Measurements from ENCODE around the gene ADAM22. TPM values are rescaled to one million over a fixed set of nuclear protein-coding genes. Genes with fewer than 3 reads are reported as not detected.

ADAM22 gene
- polyA plus RNA-seq, 1 donor from 2014 or later: 46.3 TPM

DNA sequence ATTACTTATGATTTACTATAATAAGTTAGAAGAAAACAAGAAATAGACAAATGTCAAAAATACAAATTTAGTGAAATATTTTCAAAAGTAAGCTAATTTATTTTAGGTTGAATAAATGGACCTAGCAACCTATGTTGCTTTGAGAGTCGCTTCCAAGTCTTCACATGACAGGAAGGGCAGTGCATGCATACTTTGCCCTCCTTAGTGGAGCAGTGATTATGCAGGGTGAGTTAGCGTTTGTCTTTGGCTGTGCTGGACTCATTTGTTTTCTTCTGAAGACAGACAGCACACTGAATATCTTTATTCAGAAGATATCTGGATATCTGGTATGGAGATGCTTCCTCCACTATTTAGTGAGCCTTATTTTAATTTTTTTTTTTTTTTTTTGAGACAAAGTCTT is 183.3 kb downstream of the ADAM22 start:
- Histone ChIP-seq H3K9me3 (ENCODE audit: low read length) (no peaks in the 10 kb centered on the region), H3K4me3 (ENCODE audit: low read length) (no peak overlapping the region), H3K9me2 (ENCODE audit: insufficient read depth, low read length) (no peaks in the 10 kb centered on the region), H3K27me3 (ENCODE audit: insufficient read depth, low read depth, low read length) (no peaks in the 10 kb centered on the region), H3K36me3 (ENCODE audit: insufficient read depth, low read length) (no peaks in the 10 kb centered on the region), H3K79me2 (replicated peaks; ENCODE audit: insufficient read depth, low read length) (no peaks in the 10 kb centered on the region), H4K20me1 (ENCODE audit: insufficient read depth) (no peaks in the 10 kb centered on the region), H3F3A (ENCODE audit: insufficient read depth, low read length, poor library complexity, severe bottlenecking) (no peaks in the 10 kb centered on the region), H2AFZ (ENCODE audit: low read depth, low read length) (no peak overlapping the region), H3K9ac (ENCODE audit: low read length) (no peak overlapping the region), H3K4me2 (ENCODE audit: low read length) (no peak overlapping the region), H3K27ac (ENCODE audit: low read length) (no peak overlapping the region)
- no peak for TF ChIP-seq EZH2 (IDR thresholded peaks at IDR 0.05; ENCODE audit: borderline replicate concordance, insufficient read depth, low read length, poor library complexity, severe bottlenecking)
- TF ChIP-seq RAD21 (conservative IDR thresholded peaks at IDR 0.05): no peak
- TF ChIP-seq EP300 (conservative IDR thresholded peaks at IDR 0.05; ENCODE audit: poor library complexity, severe bottlenecking): no peak

DNA sequence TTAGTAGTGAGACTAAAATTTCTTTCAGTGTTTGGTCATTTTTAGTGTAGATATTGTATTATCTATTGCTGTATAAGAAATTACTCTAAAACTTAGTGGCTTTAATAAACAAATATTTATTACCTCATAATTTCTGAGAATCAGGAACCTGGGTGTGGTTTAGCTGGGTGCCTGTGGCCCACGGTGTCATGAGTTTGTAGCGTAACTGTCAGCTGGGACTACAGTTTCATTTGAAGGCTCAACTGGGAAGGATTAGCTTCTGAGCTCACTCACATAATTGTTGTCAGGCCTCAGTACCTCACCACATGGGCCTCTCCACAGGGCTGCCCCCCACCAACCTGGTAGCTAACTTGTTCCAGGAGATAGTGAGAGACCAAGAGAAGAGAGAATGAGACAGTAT is 187.3 kb downstream of the ADAM22 start:
- H3K4me2 ChIP-seq (ENCODE audit: low read length): no peak overlapping the region
- H3K9ac ChIP-seq (ENCODE audit: low read length): no peak overlapping the region
- no peaks in the 10 kb centered on the region for H3K27me3 ChIP-seq (ENCODE audit: insufficient read depth, low read depth, low read length)
- no peak overlapping the region for H3K4me3 ChIP-seq (ENCODE audit: low read length)
- no peaks in the 10 kb centered on the region for H4K20me1 ChIP-seq (ENCODE audit: insufficient read depth)
- no peak overlapping the region for H3K27ac ChIP-seq (ENCODE audit: low read length)
- no peaks in the 10 kb centered on the region for H3K79me2 ChIP-seq (replicated peaks; ENCODE audit: insufficient read depth, low read length)
- H3F3A ChIP-seq (ENCODE audit: insufficient read depth, low read length, poor library complexity, severe bottlenecking): no peaks in the 10 kb centered on the region
- no peak overlapping the region for H2AFZ ChIP-seq (ENCODE audit: low read depth, low read length)
- H3K36me3 ChIP-seq (ENCODE audit: insufficient read depth, low read length): no peaks in the 10 kb centered on the region
- H3K9me3 ChIP-seq (ENCODE audit: low read length): no peaks in the 10 kb centered on the region
- TF ChIP-seq MXI1 (conservative IDR thresholded peaks at IDR 0.05; ENCODE audit: poor library complexity, severe bottlenecking) (no peak), POLR2AphosphoS5 (IDR thresholded peaks at IDR 0.05) (no peak), SMC3 (conservative IDR thresholded peaks at IDR 0.05; ENCODE audit: poor library complexity) (no peak), EZH2 (IDR thresholded peaks at IDR 0.05; ENCODE audit: borderline replicate concordance, insufficient read depth, low read length, poor library complexity, severe bottlenecking) (no peak), EP300 (conservative IDR thresholded peaks at IDR 0.05; ENCODE audit: poor library complexity, severe bottlenecking) (no peak), RAD21 (conservative IDR thresholded peaks at IDR 0.05) (no peak), TAF1 (IDR thresholded peaks at IDR 0.05; ENCODE audit: low read depth) (no peak)
- TF ChIP-seq, protein P1, sequence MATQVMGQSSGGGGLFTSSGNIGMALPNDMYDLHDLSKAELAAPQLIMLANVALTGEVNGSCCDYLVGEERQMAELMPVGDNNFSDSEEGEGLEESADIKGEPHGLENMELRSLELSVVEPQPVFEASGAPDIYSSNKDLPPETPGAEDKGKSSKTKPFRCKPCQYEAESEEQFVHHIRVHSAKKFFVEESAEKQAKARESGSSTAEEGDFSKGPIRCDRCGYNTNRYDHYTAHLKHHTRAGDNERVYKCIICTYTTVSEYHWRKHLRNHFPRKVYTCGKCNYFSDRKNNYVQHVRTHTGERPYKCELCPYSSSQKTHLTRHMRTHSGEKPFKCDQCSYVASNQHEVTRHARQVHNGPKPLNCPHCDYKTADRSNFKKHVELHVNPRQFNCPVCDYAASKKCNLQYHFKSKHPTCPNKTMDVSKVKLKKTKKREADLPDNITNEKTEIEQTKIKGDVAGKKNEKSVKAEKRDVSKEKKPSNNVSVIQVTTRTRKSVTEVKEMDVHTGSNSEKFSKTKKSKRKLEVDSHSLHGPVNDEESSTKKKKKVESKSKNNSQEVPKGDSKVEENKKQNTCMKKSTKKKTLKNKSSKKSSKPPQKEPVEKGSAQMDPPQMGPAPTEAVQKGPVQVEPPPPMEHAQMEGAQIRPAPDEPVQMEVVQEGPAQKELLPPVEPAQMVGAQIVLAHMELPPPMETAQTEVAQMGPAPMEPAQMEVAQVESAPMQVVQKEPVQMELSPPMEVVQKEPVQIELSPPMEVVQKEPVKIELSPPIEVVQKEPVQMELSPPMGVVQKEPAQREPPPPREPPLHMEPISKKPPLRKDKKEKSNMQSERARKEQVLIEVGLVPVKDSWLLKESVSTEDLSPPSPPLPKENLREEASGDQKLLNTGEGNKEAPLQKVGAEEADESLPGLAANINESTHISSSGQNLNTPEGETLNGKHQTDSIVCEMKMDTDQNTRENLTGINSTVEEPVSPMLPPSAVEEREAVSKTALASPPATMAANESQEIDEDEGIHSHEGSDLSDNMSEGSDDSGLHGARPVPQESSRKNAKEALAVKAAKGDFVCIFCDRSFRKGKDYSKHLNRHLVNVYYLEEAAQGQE (IDR thresholded peaks at IDR 0.05; ENCODE audit: borderline replicate concordance): no peak
- TF ChIP-seq, protein P2, sequence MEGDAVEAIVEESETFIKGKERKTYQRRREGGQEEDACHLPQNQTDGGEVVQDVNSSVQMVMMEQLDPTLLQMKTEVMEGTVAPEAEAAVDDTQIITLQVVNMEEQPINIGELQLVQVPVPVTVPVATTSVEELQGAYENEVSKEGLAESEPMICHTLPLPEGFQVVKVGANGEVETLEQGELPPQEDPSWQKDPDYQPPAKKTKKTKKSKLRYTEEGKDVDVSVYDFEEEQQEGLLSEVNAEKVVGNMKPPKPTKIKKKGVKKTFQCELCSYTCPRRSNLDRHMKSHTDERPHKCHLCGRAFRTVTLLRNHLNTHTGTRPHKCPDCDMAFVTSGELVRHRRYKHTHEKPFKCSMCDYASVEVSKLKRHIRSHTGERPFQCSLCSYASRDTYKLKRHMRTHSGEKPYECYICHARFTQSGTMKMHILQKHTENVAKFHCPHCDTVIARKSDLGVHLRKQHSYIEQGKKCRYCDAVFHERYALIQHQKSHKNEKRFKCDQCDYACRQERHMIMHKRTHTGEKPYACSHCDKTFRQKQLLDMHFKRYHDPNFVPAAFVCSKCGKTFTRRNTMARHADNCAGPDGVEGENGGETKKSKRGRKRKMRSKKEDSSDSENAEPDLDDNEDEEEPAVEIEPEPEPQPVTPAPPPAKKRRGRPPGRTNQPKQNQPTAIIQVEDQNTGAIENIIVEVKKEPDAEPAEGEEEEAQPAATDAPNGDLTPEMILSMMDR (IDR thresholded peaks at IDR 0.05; ENCODE audit: poor library complexity, severe bottlenecking): no peak
- no peaks in the 10 kb centered on the region for H3K9me2 ChIP-seq (ENCODE audit: insufficient read depth, low read length)
